ENCODE data around the gene ELF2.
A peak's percentile ranks its signal among the peaks of the same experiment; 100 is the strongest.
"Not testable (repeated sequence)": the region's sequence is repeated elsewhere in the genome, so short reads cannot be mapped to it uniquely, and the experiment has no call there.

The ELF2 gene

GRCh38 chr4:139015269-139015947 lies 161.6 kb downstream of the ELF2 start, which contains the start of gene NOCT:
Gene NOCT (plus strand): TSS chr4:139015781. CDS start chr4:139015982, 201 bp downstream.
- no peak for TF ChIP-seq CTCF (IDR thresholded peaks at IDR 0.05; ENCODE audit: poor library complexity, severe bottlenecking)
- Histone ChIP-seq H3K27ac (ENCODE audit: poor library complexity, severe bottlenecking) (peak within 1 kb of the TSS; percentile 98), H3K4me1 (ENCODE audit: insufficient read depth, poor library complexity, severe bottlenecking) (peaks cover 24% of the 10 kb centered on the region), H3K27me3 (ENCODE audit: insufficient read depth, poor library complexity, severe bottlenecking) (no peaks in the 10 kb centered on the region), H3K4me3 (ENCODE audit: severe bottlenecking) (peak within 1 kb of the TSS; percentile 87), H3K9me3 (ENCODE audit: severe bottlenecking) (no peaks in the 10 kb centered on the region), H3K36me3 (ENCODE audit: low read depth) (peaks cover 17% of the 10 kb centered on the region)
- DNase-seq (ENCODE audit: low spot score) (peak; percentile 96), ATAC-seq (ENCODE audit: low read depth) (peak; percentile 87)

- Histone ChIP-seq H3K4me3 (ENCODE audit: severe bottlenecking) (peak overlapping the region; percentile 87), H3K4me1 (ENCODE audit: insufficient read depth, poor library complexity, severe bottlenecking) (peaks cover 20% of the 10 kb centered on the region), H3K36me3 (ENCODE audit: low read depth) (peaks cover 9% of the 10 kb centered on the region), H3K27ac (ENCODE audit: poor library complexity, severe bottlenecking) (peak overlapping the region; percentile 98), H3K27me3 (ENCODE audit: insufficient read depth, poor library complexity, severe bottlenecking) (no peaks in the 10 kb centered on the region), H3K9me3 (ENCODE audit: severe bottlenecking) (no peaks in the 10 kb centered on the region)
- TF ChIP-seq CTCF (IDR thresholded peaks at IDR 0.05; ENCODE audit: poor library complexity, severe bottlenecking): no peak
- peak; percentile 63 for ATAC-seq (ENCODE audit: low read depth)
- no peak for DNase-seq (ENCODE audit: low spot score)
Observed at GRCh38 chr4:139014371-139015268, 162.4 kb downstream of the ELF2 start.

- Histone ChIP-seq H3K4me3 (ENCODE audit: severe bottlenecking) (no peak overlapping the region), H3K27me3 (ENCODE audit: insufficient read depth, poor library complexity, severe bottlenecking) (no peaks in the 10 kb centered on the region), H3K9me3 (ENCODE audit: severe bottlenecking) (no peaks in the 10 kb centered on the region), H3K4me1 (ENCODE audit: insufficient read depth, poor library complexity, severe bottlenecking) (peaks cover 15% of the 10 kb centered on the region), H3K27ac (ENCODE audit: poor library complexity, severe bottlenecking) (no peak overlapping the region), H3K36me3 (ENCODE audit: low read depth) (no peaks in the 10 kb centered on the region)
- no peak for ATAC-seq (ENCODE audit: low read depth)
- no peak for DNase-seq (ENCODE audit: low spot score)
- TF ChIP-seq CTCF (IDR thresholded peaks at IDR 0.05; ENCODE audit: poor library complexity, severe bottlenecking): no peak
Observed at GRCh38 chr4:139011225-139011950, 165.6 kb downstream of the ELF2 start.

GRCh38 chr4:139009702-139010101 lies 167.3 kb downstream of the ELF2 start:
- peaks cover 9% of the 10 kb centered on the region for H3K4me1 ChIP-seq (ENCODE audit: insufficient read depth, poor library complexity, severe bottlenecking)
- DNase-seq (ENCODE audit: low spot score) (no peak), ATAC-seq (ENCODE audit: low read depth) (no peak)
- no peaks in the 10 kb centered on the region for H3K27me3 ChIP-seq (ENCODE audit: insufficient read depth, poor library complexity, severe bottlenecking)
- H3K9me3 ChIP-seq (ENCODE audit: severe bottlenecking): no peaks in the 10 kb centered on the region
- TF ChIP-seq CTCF (IDR thresholded peaks at IDR 0.05; ENCODE audit: poor library complexity, severe bottlenecking): no peak
- no peak overlapping the region for H3K4me3 ChIP-seq (ENCODE audit: severe bottlenecking)
- H3K36me3 ChIP-seq (ENCODE audit: low read depth): no peaks in the 10 kb centered on the region
- H3K27ac ChIP-seq (ENCODE audit: poor library complexity, severe bottlenecking): no peak overlapping the region

- DNase-seq (ENCODE audit: low spot score); H3K4me3 ChIP-seq (ENCODE audit: severe bottlenecking); ATAC-seq (ENCODE audit: low read depth); H3K36me3 ChIP-seq (ENCODE audit: low read depth); H3K27me3 ChIP-seq (ENCODE audit: insufficient read depth, poor library complexity, severe bottlenecking); H3K9me3 ChIP-seq (ENCODE audit: severe bottlenecking); H3K27ac ChIP-seq (ENCODE audit: poor library complexity, severe bottlenecking); H3K4me1 ChIP-seq (ENCODE audit: insufficient read depth, poor library complexity, severe bottlenecking): not testable (repeated sequence)
Observed at GRCh38 chr4:139008278-139008677, 168.7 kb downstream of the ELF2 start.
